Activated CD4-positive, alpha-beta memory T cell treated with anti-CD3 and anti-CD28 coated beads, Interleukin-2, amount 10 ng/mL, durations not matched to agents 7 days and 5 days (primary cell): ENCODE measurements around the gene DEPP1. TPM values are rescaled to one million over a fixed set of nuclear protein-coding genes. Genes with fewer than 3 reads are reported as not detected.

Experiments
- CTCF ChIA-PET: fragments of 350-600 bp; sonication (Branson Sonifier 250); formaldehyde crosslinking; loops from one replicate; lab custom pipeline; 2021; ENCODE audit warnings: antibody characterized with exemption, inconsistent platforms; lab: Charles Lee
- POLR2A ChIA-PET: fragments of 350-600 bp; sonication (Branson Sonifier 250); formaldehyde crosslinking; loops from one replicate; lab custom pipeline; 2021; ENCODE audit warnings: antibody characterized with exemption; lab: Charles Lee
- DNase-seq: peaks from one replicate; pipeline ENCODE4 v3.0.0-alpha.2; 2020
- H3K27ac Mint-ChIP-seq: one replicate; pipeline ENCODE4 v1.8.0; 2021; ENCODE audit warnings: mild to moderate bottlenecking, mixed read lengths
- H3K27me3 Mint-ChIP-seq: one replicate; pipeline ENCODE4 v1.8.0; 2021; ENCODE audit warnings: mixed read lengths
- H3K36me3 Mint-ChIP-seq: one replicate; pipeline ENCODE4 v1.8.0; 2021; ENCODE audit warnings: low read depth, mixed read lengths
- H3K4me1 Mint-ChIP-seq: one replicate; pipeline ENCODE4 v1.8.0; 2021; ENCODE audit warnings: mixed read lengths
- H3K4me3 Mint-ChIP-seq: one replicate; pipeline ENCODE4 v1.8.0; 2021; ENCODE audit warnings: mild to moderate bottlenecking, mixed read lengths
- H3K9me3 Mint-ChIP-seq: one replicate; pipeline ENCODE4 v1.8.0; 2021; ENCODE audit warnings: mixed read lengths
- total RNA-seq, 2 experiments: library from RNA; stranded (reverse); gene quantifications; one replicate each; pipeline ENCODE4 v1.2.3, GENCODE V29; 2021

DEPP1 gene
- total RNA-seq, 2 experiments from 2014 or later: 1.2 to 1.9 TPM

GRCh38 chr10:44935966-44936295, 42.7 kb downstream of the DEPP1 start:
- ChIA-PET CTCF (no interaction called here), POLR2A (no interaction called here)
- DNase-seq: no peak
- H3K4me1 Mint-ChIP-seq: peaks cover 6% of the 10 kb centered on the region
- H3K27me3 Mint-ChIP-seq: peaks cover 1% of the 10 kb centered on the region
- H3K4me3 Mint-ChIP-seq: no peak overlapping the region
- H3K27ac Mint-ChIP-seq: no peak overlapping the region
- no peaks in the 10 kb centered on the region for H3K9me3 Mint-ChIP-seq
- no peaks in the 10 kb centered on the region for H3K36me3 Mint-ChIP-seq

- Mint-ChIP-seq H3K4me3 (no peak overlapping the region), H3K27me3 (no peaks in the 10 kb centered on the region), H3K4me1 (peaks cover 6% of the 10 kb centered on the region), H3K27ac (no peak overlapping the region), H3K36me3 (no peaks in the 10 kb centered on the region), H3K9me3 (no peaks in the 10 kb centered on the region)
- ChIA-PET POLR2A (no interaction called here), CTCF (interaction anchor here (3.0 kb wide), 1 partner anchor 15 kb away, joined by 15 read pairs; no protein-coding TSS in a partner anchor)
- no peak for DNase-seq
These were observed 43.2 kb downstream of the DEPP1 start for GRCh38 chr10:44935201-44935965.

- ChIA-PET POLR2A (no interaction called here), CTCF (interaction anchor here (3.0 kb wide), 1 partner anchor 14 kb away, joined by 15 read pairs; no protein-coding TSS in a partner anchor)
- no peak for DNase-seq
- H3K27me3 Mint-ChIP-seq: no peaks in the 10 kb centered on the region
- H3K4me3 Mint-ChIP-seq: no peak overlapping the region
- H3K36me3 Mint-ChIP-seq: no peaks in the 10 kb centered on the region
- peaks cover 6% of the 10 kb centered on the region for H3K4me1 Mint-ChIP-seq
- H3K27ac Mint-ChIP-seq: no peak overlapping the region
- H3K9me3 Mint-ChIP-seq: no peaks in the 10 kb centered on the region
These were observed 44.0 kb downstream of the DEPP1 start for GRCh38 chr10:44934416-44935200.

GRCh38 chr10:44933451-44934321, 44.9 kb downstream of the DEPP1 start:
- no peak for DNase-seq
- Mint-ChIP-seq H3K4me3 (no peak overlapping the region), H3K27ac (no peak overlapping the region), H3K27me3 (no peaks in the 10 kb centered on the region), H3K36me3 (no peaks in the 10 kb centered on the region), H3K9me3 (no peaks in the 10 kb centered on the region), H3K4me1 (peaks cover 6% of the 10 kb centered on the region)
- POLR2A ChIA-PET: interaction anchor here (1.4 kb wide), 1 partner anchor 68 kb away, joined by 3 read pairs; the partner anchor contains the start of gene ZNF22
- CTCF ChIA-PET: interaction anchor here (0.6 to 3.0 kb wide), 15 partner anchors 12 to 622 kb away, joined by 3 to 17 read pairs (median 4); partner anchors contain the start of gene RASSF4

DNA sequence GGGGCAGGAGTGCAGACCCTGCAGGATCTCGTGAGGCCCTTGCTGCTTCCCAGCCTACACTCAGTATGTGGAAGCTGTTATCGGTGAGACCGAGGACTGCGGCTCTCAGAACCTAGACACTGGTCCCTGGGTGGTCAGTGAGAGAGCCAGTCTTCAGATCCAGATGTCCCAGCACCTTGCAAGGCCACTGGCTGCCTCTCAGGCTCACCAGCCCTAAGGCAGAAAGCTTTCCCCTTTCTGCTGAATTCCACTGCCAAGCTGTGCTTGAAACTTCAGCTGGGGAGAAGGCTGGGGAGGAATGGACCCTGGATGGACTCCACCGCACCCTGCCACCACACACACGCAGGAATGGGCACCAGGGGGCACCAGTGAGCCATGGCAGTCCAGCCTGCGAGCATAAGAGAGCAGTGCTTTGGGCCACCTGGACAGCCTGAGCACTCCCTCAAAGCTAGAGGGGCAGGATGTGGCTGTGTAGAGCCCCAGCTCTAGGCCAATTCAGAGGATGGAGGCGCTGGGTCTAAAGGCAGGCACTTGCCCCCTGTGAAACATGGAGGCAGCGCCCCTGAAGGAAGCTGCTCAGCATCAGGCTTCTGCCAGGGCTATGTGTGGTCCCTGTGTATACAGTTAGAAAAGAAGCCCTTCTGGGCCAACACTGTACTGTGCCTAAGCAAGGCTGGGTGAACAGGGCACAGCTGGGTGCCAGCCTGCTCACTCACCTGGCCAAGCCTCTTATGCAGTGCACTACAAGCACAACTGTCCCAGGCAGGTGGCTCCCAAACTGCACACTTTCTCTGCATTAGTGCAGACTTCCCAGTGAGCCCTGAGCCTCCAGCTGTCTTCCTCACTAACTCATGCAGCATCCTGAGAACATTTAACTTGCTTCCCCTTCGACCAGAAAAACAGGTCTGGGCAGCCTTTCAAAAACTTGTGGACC, 45.8 kb downstream of the DEPP1 start:
- Mint-ChIP-seq H3K4me3 (no peak overlapping the region), H3K27ac (no peak overlapping the region), H3K9me3 (no peaks in the 10 kb centered on the region), H3K27me3 (no peaks in the 10 kb centered on the region), H3K4me1 (peaks cover 6% of the 10 kb centered on the region), H3K36me3 (no peaks in the 10 kb centered on the region)
- ChIA-PET POLR2A (interaction anchor here (1.4 kb wide), 1 partner anchor 68 kb away, joined by 3 read pairs; the partner anchor contains the start of gene ZNF22), CTCF (interaction anchor here (0.6 to 3.0 kb wide), 16 partner anchors 12 to 623 kb away, joined by 3 to 17 read pairs (median 4); partner anchors contain the start of genes DEPP1 and RASSF4)
- peak; percentile 81 for DNase-seq

DNA sequence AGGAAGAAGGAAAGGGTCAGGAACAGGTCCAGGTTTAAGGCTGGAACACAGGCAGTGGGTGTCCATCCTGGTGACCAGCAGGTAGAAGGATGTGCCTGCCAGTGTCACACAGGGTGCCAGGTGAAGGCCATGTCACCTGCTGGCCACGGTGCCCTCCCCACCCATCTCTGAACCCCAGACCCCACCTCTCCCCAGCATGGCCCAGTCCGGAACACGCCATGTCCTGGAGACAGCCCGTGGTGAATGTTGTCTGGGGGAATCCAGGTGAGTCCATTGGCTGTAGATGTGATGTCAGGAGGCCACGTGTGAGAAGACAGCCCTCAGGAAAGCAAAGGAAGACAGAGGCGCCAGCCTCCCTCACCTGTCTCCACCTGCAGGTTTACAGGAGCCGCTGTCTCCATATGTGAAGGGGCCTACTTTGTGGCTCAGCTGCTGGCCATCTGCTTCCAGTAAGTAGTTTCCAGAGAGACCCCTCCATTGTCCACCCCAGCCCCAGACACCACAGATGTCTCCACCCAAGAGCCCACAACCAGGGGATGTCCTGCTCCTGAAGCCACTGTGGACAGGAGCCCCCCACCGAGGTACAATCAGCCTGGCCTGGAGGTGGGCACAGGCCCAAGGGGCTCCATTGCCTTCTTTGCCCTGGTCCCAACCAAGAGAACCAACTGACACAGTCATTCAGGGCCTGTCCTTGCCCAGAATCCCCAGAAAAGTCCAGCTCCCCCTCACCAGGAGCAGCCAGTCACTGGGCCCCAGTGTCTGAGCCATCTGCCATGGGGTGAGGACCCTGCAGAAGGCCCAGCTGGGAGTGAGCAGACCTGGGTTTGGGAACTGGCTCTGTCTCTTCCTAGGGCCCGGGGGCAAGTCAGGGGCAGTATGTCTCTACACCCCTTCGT, 46.7 kb downstream of the DEPP1 start:
- Mint-ChIP-seq H3K4me1 (peaks cover 6% of the 10 kb centered on the region), H3K36me3 (no peaks in the 10 kb centered on the region), H3K27ac (no peak overlapping the region), H3K4me3 (no peak overlapping the region), H3K9me3 (no peaks in the 10 kb centered on the region), H3K27me3 (no peaks in the 10 kb centered on the region)
- ChIA-PET CTCF (interaction anchor here (0.9 to 3.0 kb wide), 10 partner anchors 11 to 68 kb away, joined by 3 to 17 read pairs (median 5); partner anchors contain the start of genes DEPP1 and RASSF4), POLR2A (interaction anchor here (1.4 kb wide), 1 partner anchor 69 kb away, joined by 3 read pairs; the partner anchor contains the start of gene ZNF22)
- DNase-seq: no peak

DNA sequence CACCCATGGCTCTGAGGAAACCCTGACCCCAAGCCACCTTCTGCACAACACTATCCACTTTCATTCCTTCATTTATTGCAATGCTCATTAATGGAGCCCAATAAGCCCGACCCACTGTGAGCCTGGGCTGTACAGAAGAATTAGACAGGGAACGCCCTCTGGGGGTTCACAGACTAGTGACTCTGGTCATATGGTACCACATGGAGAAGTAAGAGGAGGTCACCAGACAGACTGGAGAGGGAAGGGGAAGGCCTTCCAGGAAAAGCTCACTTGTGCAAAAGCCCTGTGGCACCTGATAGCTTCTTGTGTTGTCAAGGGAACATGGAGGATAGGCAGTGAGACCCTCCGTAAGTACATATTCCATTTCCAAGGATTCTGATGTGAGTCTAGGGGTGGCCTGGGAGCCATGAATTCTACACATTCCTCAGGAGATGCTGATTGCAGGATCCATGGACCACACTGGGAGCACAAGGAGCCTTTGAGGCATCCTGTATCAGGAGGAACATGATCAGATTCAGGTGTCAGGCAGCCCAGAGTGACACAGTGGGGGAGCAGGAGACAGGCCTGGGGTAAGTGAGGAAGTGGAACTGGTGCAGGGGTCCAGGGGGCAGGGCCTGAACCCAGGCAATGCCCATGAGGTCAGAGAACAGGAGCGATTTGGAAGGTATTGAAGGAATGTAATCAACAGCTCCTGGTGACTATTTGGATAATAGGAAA, 47.5 kb downstream of the DEPP1 start:
- Mint-ChIP-seq H3K27ac (no peak overlapping the region), H3K36me3 (no peaks in the 10 kb centered on the region), H3K9me3 (no peaks in the 10 kb centered on the region), H3K4me3 (no peak overlapping the region), H3K4me1 (peaks cover 6% of the 10 kb centered on the region), H3K27me3 (no peaks in the 10 kb centered on the region)
- ChIA-PET CTCF (interaction anchor here (0.9 to 1.1 kb wide), 2 partner anchors 45 to 48 kb away, joined by 3 to 4 read pairs; partner anchors contain the start of gene DEPP1), POLR2A (no interaction called here)
- DNase-seq: no peak

GRCh38 chr10:44929356-44930255, 49.0 kb downstream of the DEPP1 start:
- no peaks in the 10 kb centered on the region for H3K4me1 Mint-ChIP-seq
- POLR2A ChIA-PET: no interaction called here
- CTCF ChIA-PET: interaction anchor here (1.0 kb wide), 1 partner anchor 65 kb away, joined by 3 read pairs; no protein-coding TSS in a partner anchor
- H3K27me3 Mint-ChIP-seq: no peaks in the 10 kb centered on the region
- no peak overlapping the region for H3K27ac Mint-ChIP-seq
- no peaks in the 10 kb centered on the region for H3K36me3 Mint-ChIP-seq
- H3K9me3 Mint-ChIP-seq: no peaks in the 10 kb centered on the region
- DNase-seq: no peak
- no peak overlapping the region for H3K4me3 Mint-ChIP-seq

DNA sequence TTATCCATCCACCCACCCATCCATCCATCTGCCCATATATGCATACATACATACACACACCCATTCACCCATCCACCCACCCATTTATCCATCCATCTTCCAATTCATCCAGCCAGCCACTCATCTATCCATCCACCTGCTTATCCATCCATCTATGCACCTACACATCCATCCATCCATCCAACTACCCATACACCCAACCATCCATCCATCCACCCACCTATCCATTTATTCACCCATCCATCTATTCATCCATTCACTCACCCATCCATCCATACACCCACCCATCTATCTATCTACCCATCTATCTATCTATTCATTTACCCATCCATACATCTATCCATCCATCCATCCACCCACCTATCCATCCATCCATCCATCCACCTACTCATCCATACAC, 50.1 kb downstream of the DEPP1 start:
- POLR2A ChIA-PET: no interaction called here
- no peaks in the 10 kb centered on the region for H3K36me3 Mint-ChIP-seq
- no peak overlapping the region for H3K27ac Mint-ChIP-seq
- H3K4me3 Mint-ChIP-seq: no peak overlapping the region
- no peak for DNase-seq
- CTCF ChIA-PET: interaction anchor here (1.0 kb wide), 1 partner anchor 64 kb away, joined by 3 read pairs; no protein-coding TSS in a partner anchor
- H3K9me3 Mint-ChIP-seq: no peaks in the 10 kb centered on the region
- H3K27me3 Mint-ChIP-seq: no peaks in the 10 kb centered on the region
- no peaks in the 10 kb centered on the region for H3K4me1 Mint-ChIP-seq

DNA sequence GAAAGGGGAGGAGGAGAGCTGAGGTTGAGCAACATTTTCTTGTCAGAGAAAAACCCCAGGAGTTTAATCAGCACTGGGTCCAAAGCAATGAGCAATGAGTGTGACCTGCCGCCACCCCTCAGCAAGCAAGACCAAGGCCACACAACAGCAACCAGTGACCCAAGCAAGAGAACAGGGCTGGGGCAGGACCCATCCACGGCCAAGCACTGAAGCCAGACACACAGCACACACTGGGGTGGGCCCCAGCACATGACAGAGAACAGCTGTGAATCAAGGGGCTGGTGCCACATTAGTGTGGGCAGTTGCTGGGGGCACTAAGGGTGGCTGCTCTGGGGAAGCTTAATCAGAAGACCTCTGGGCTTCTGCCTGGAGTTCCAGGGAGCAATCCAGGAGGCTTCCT, 51.3 kb downstream of the DEPP1 start:
- no peaks in the 10 kb centered on the region for H3K27me3 Mint-ChIP-seq
- H3K9me3 Mint-ChIP-seq: no peaks in the 10 kb centered on the region
- no peak overlapping the region for H3K27ac Mint-ChIP-seq
- POLR2A ChIA-PET: no interaction called here
- CTCF ChIA-PET: no interaction called here
- no peak for DNase-seq
- no peaks in the 10 kb centered on the region for H3K36me3 Mint-ChIP-seq
- H3K4me1 Mint-ChIP-seq: no peaks in the 10 kb centered on the region
- H3K4me3 Mint-ChIP-seq: no peak overlapping the region
